Choroid plexus epithelial cell (primary cell): ENCODE data around the gene TEDC1.
A peak's percentile ranks its signal among the peaks of the same experiment; 100 is the strongest.

Source experiments
- DNase-seq: peaks from one replicate; pipeline ENCODE4 v3.0.0-alpha.2; 2010; ENCODE audit warnings: low read depth
- H3K4me3 ChIP-seq: 2 replicates; pipeline ENCODE4 v1.5.1; 2011; ENCODE audit warnings: low read depth, mild to moderate bottlenecking, control low read depth, low read length, moderate library complexity
- TF ChIP-seq, protein P1 (sequence below): conservative IDR thresholded peaks from 2 replicates; pipeline ENCODE4 v1.5.1; 2011; ENCODE audit warnings: low read depth, mild to moderate bottlenecking, control low read depth, inconsistent platforms, low read length, moderate library complexity

The TEDC1 gene

GRCh38 chr14:105446971-105447370 lies 44.1 kb upstream of the TEDC1 start:
- DNase-seq = no peak
- no peak overlapping the region for H3K4me3 ChIP-seq
- TF ChIP-seq, protein P1, sequence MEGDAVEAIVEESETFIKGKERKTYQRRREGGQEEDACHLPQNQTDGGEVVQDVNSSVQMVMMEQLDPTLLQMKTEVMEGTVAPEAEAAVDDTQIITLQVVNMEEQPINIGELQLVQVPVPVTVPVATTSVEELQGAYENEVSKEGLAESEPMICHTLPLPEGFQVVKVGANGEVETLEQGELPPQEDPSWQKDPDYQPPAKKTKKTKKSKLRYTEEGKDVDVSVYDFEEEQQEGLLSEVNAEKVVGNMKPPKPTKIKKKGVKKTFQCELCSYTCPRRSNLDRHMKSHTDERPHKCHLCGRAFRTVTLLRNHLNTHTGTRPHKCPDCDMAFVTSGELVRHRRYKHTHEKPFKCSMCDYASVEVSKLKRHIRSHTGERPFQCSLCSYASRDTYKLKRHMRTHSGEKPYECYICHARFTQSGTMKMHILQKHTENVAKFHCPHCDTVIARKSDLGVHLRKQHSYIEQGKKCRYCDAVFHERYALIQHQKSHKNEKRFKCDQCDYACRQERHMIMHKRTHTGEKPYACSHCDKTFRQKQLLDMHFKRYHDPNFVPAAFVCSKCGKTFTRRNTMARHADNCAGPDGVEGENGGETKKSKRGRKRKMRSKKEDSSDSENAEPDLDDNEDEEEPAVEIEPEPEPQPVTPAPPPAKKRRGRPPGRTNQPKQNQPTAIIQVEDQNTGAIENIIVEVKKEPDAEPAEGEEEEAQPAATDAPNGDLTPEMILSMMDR = no peak

- no peak overlapping the region for H3K4me3 ChIP-seq
- TF ChIP-seq, protein P1 = no peak
- no peak for DNase-seq
Observed at GRCh38 chr14:105447651-105448640, 43.1 kb upstream of the TEDC1 start.

DNA sequence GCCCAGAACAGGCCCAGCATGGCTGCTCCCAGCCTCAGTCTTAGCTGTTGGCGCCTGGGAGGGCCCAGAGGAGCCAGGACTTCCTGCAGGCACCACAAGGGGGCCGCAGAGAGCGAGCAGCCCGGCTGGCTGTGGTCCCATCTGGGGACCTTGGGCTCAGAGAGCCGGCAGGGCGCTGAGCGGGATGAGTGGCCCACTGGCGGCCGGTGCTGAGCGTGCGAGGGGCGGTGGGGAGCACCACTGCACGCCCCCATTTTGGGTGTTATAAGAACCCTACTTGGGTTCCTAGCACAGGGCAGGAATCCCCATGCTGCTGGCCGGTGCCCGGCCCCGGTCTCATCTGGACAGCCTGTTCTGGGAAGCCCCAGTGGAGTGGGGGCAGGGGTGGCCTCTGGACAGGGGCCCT lies 42.3 kb upstream of the TEDC1 start:
- peak; percentile 68 for DNase-seq
- H3K4me3 ChIP-seq = no peak overlapping the region
- TF ChIP-seq, protein P1 = peak; percentile 85

GRCh38 chr14:105449276-105450122 lies 41.5 kb upstream of the TEDC1 start:
- H3K4me3 ChIP-seq = no peak overlapping the region
- TF ChIP-seq, protein P1 = no peak
- no peak for DNase-seq

GRCh38 chr14:105450123-105450505 lies 40.9 kb upstream of the TEDC1 start:
- TF ChIP-seq, protein P1 = no peak
- no peak for DNase-seq
- no peak overlapping the region for H3K4me3 ChIP-seq

GRCh38 chr14:105450864-105451720 lies 40.0 kb upstream of the TEDC1 start:
- TF ChIP-seq, protein P1 = no peak
- H3K4me3 ChIP-seq = no peak overlapping the region
- no peak for DNase-seq
